ENCODE results near the gene SNRPA. TPM values are rescaled to one million over a fixed set of nuclear protein-coding genes. Genes with fewer than 3 reads are reported as not detected.

Gene SNRPA
- total RNA-seq, 1 donor from 2014 or later = 19.5 TPM

DNA sequence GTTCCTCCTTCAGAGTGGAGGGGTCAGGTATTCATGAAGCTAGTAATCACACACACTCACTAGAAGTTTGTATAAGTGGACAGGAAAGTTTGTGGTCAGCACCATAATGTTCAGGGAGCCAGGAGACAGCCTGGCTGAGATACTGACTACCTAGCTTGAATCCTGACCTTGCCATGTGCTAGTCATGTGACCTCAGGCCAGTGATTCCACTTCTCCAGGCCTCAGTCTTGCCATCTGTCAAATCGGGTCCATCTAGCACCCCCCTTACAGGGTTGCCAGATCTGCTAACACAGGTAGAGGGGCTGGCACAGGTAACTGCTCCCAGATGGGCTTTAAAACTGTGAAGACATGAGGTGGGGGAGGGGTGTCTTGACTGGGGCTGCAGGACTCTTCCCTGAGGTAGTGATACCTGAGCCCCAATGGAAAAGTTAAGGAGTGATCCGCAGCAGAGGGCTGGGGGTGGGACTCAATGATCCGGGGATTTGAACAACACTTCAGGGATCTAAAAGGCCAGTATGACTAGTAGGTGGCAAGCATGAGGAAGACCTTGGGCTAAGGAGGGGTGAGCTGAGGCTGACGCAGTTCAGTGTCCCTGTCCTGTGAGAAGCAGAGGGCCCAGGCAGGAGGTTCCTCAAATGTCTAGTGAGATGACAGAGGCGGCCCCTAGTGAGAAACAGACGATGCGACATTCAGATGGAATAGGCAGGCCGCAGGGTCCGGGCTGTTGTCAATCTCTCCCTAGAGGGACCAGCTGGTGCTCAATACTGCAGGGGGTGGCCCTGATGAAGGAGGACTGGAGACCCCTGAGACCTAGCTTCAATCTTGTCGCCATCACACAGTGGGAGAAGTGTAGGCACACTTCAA, 9.2 kb upstream of the SNRPA start:
- TF ChIP-seq, protein P1, sequence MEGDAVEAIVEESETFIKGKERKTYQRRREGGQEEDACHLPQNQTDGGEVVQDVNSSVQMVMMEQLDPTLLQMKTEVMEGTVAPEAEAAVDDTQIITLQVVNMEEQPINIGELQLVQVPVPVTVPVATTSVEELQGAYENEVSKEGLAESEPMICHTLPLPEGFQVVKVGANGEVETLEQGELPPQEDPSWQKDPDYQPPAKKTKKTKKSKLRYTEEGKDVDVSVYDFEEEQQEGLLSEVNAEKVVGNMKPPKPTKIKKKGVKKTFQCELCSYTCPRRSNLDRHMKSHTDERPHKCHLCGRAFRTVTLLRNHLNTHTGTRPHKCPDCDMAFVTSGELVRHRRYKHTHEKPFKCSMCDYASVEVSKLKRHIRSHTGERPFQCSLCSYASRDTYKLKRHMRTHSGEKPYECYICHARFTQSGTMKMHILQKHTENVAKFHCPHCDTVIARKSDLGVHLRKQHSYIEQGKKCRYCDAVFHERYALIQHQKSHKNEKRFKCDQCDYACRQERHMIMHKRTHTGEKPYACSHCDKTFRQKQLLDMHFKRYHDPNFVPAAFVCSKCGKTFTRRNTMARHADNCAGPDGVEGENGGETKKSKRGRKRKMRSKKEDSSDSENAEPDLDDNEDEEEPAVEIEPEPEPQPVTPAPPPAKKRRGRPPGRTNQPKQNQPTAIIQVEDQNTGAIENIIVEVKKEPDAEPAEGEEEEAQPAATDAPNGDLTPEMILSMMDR (IDR thresholded peaks at IDR 0.05; ENCODE audit: insufficient read depth, low read length, severe bottlenecking) = no peak
- Histone ChIP-seq H3K27me3 (ENCODE audit: control insufficient read depth, insufficient read depth, low read length) (no peaks in the 10 kb centered on the region), H3K4me3 (ENCODE audit: low read depth, low read length) (no peak overlapping the region), H3K36me3 (ENCODE audit: control insufficient read depth, insufficient read depth, low read length) (peaks cover 24% of the 10 kb centered on the region)
- FAIRE-seq (peak; percentile 18), DNase-seq (ENCODE audit: low read depth) (peak; percentile 38)

DNA sequence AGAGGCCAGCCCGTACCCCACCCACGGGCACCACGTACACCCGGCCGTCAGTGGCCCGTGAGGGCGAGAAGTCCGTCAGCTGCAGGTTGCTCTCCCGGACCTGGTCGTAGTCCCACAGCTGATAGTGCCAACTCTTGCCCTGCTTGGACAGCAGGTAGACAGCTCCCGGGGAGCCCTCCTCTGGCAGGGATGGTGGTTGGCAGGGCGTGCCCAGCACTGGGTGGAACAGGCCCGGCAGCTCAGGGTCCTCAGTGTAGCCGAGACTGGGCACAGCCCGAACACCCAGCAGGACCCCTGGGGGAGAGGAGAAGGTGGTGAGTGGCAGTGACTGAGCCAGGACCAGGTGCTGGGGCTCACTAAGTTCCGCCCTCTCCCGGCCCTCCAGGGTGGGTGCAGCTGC, 8.5 kb upstream of the SNRPA start:
- DNase-seq (ENCODE audit: low read depth) = no peak
- Histone ChIP-seq H3K4me3 (ENCODE audit: low read depth, low read length) (no peak overlapping the region), H3K36me3 (ENCODE audit: control insufficient read depth, insufficient read depth, low read length) (peaks cover 17% of the 10 kb centered on the region), H3K27me3 (ENCODE audit: control insufficient read depth, insufficient read depth, low read length) (no peaks in the 10 kb centered on the region)
- no peak for FAIRE-seq
- TF ChIP-seq, protein P1 (IDR thresholded peaks at IDR 0.05; ENCODE audit: insufficient read depth, low read length, severe bottlenecking) = no peak

DNA sequence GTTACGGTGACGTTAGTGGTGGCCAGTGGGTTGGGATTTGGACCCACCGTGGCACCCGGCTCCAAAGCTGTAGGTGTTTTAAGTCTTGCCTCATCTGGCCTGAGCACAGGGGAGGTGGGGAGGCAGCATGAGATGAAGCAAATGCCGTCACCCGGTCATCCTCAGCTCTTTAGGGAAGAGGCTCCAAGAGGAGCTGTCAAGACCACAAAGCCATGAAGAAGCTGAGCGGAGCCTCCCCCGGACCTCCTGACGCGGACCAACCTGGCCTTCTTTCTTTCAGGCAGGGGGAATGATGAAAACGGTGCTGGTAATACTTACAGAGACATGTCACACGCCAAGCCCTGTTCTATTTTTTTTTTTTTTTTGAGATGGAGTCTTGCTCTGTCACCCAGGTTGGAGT, 8.1 kb upstream of the SNRPA start:
- DNase-seq (ENCODE audit: low read depth) (no peak), FAIRE-seq (no peak)
- TF ChIP-seq, protein P1 (IDR thresholded peaks at IDR 0.05; ENCODE audit: insufficient read depth, low read length, severe bottlenecking) = no peak
- no peaks in the 10 kb centered on the region for H3K27me3 ChIP-seq (ENCODE audit: control insufficient read depth, insufficient read depth, low read length)
- H3K36me3 ChIP-seq (ENCODE audit: control insufficient read depth, insufficient read depth, low read length) = peaks cover 14% of the 10 kb centered on the region
- no peak overlapping the region for H3K4me3 ChIP-seq (ENCODE audit: low read depth, low read length)

- no peak for FAIRE-seq
- peaks cover 9% of the 10 kb centered on the region for H3K36me3 ChIP-seq (ENCODE audit: control insufficient read depth, insufficient read depth, low read length)
- DNase-seq (ENCODE audit: low read depth) = no peak
- no peaks in the 10 kb centered on the region for H3K27me3 ChIP-seq (ENCODE audit: control insufficient read depth, insufficient read depth, low read length)
- TF ChIP-seq, protein P1 (IDR thresholded peaks at IDR 0.05; ENCODE audit: insufficient read depth, low read length, severe bottlenecking) = no peak
- H3K4me3 ChIP-seq (ENCODE audit: low read depth, low read length) = no peak overlapping the region
These were observed 7.1 kb upstream of the SNRPA start for GRCh38 chr19:40743926-40744325.

- peaks cover 2% of the 10 kb centered on the region for H3K36me3 ChIP-seq (ENCODE audit: control insufficient read depth, insufficient read depth, low read length)
- DNase-seq (ENCODE audit: low read depth) (no peak), FAIRE-seq (no peak)
- no peak overlapping the region for H3K4me3 ChIP-seq (ENCODE audit: low read depth, low read length)
- TF ChIP-seq, protein P1 (IDR thresholded peaks at IDR 0.05; ENCODE audit: insufficient read depth, low read length, severe bottlenecking) = peak; percentile 11
- no peaks in the 10 kb centered on the region for H3K27me3 ChIP-seq (ENCODE audit: control insufficient read depth, insufficient read depth, low read length)
These were observed 6.2 kb upstream of the SNRPA start for GRCh38 chr19:40744554-40745401.
